Measurements from ENCODE around the gene RGP1. TPM values are rescaled to one million over a fixed set of nuclear protein-coding genes. Genes with fewer than 3 reads are reported as not detected.
A peak's percentile ranks its signal among the peaks of the same experiment; 100 is the strongest.

RGP1 gene
- polyA plus RNA-seq, 1 of the 3 experiments (the other 2 are of a cell fraction), result 16.1 TPM

DNA sequence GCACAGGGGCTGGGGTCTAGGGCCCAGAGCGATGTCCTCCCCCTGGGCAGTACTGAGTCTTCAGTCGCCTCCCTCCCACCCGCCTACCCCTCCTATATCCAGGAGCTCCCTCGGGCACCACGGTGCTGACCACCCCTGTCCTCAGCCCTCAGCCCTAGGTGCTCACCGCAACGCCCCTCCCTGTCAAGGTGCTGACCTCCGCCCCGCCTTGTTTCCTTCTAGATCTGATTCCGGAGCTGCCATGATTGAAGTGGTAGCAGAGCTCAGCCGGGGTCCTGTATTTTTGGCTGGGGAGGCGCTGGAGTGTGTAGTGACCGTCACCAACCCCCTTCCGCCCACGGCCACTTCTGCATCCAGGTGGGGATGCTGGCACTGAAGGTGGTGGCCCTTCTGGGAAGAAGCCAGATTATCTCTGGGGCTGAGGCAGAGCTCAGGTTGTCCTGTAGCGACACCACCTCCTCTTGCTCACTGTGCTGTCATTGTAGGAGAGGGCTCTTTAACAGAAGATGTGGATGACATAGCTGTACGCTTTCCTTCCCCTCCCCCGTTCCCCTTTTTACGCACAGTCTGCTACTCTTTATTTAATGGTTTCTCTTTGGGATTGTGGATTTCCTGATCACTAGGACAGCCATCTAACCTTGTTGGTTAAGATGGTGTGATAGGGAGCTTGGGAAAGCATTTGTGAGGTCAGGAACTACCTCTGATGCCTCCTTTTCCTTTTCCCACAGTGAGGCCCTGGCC is 598 bp downstream of the RGP1 start:
- Histone ChIP-seq H2AFZ (ENCODE audit: low read depth) (peak overlapping the region; percentile 80), H3K4me1 (ENCODE audit: control insufficient read depth in 1 of 2, insufficient read depth in 2 of 2, low read depth in 1 of 2, low read length in 1 of 2) (peaks cover 12 to 33% of the 10 kb centered on the region in 2 experiments; a peak in 2 of 4 replicates), H4K20me1 (ENCODE audit: insufficient read depth) (peaks cover 31% of the 10 kb centered on the region), H3K79me2 (ENCODE audit: insufficient read depth) (peaks cover 59% of the 10 kb centered on the region), H3K27me3 (ENCODE audit: insufficient read depth) (no peaks in the 10 kb centered on the region), H3K4me3 (ENCODE audit: low read depth in 2 of 2, low read length in 1 of 2) (peak overlapping the region; percentile 97 to 98), H3K4me2 (peak overlapping the region; percentile 82), H3K36me3 (replicated peaks in 1 of 2; ENCODE audit: control insufficient read depth in 1 of 2, insufficient read depth in 2 of 2, low read length in 1 of 2) (peaks cover 16 to 46% of the 10 kb centered on the region in 2 experiments), H3K27ac (ENCODE audit: low read depth in 2 of 2, low read length in 1 of 2) (peak overlapping the region; percentile 70 to 79; a peak in 3 of 4 replicates), H3K9ac (peak overlapping the region; percentile 90), H3F3A (replicated peaks; ENCODE audit: insufficient read depth) (peaks cover 7% of the 10 kb centered on the region), H3K9me2 (no peaks in the 10 kb centered on the region), H3K9me3 (no peaks in the 10 kb centered on the region)
- POLR2A ChIA-PET, result interaction anchor here (0.5 to 2.6 kb wide), 4 partner anchors 12 to 20 kb away, joined by 4 to 28 read pairs (median 6); partner anchors contain the start of genes CREB3 and TLN1
- 11% methylated on average over 11 of the region's 19 CpGs for WGBS (ENCODE audit: low lambda C conversion rate)
- TF ChIP-seq EP300 (IDR thresholded peaks at IDR 0.05; ENCODE audit: borderline replicate concordance in 1 of 2, low read depth in 1 of 2, low read length in 1 of 2), result no peak
- peak; percentile 74; the same call in 1 of the 2 replicates for TF ChIP-seq YY1 (IDR thresholded peaks at IDR 0.05; ENCODE audit: low read depth)
- CTCF ChIA-PET, result interaction anchor here (1.2 to 6.8 kb wide), 6 partner anchors 9 to 132 kb away, joined by 4 to 88 read pairs (median 15); partner anchors contain the start of genes CREB3 and TLN1
- no peak for DNase-seq

- peak overlapping the region; percentile 97 to 98 for H3K4me3 ChIP-seq (ENCODE audit: low read depth in 2 of 2, low read length in 1 of 2)
- H3K79me2 ChIP-seq (ENCODE audit: insufficient read depth), result peaks cover 54% of the 10 kb centered on the region
- H3F3A ChIP-seq (replicated peaks; ENCODE audit: insufficient read depth), result peaks cover 7% of the 10 kb centered on the region
- H3K4me2 ChIP-seq, result peak overlapping the region; percentile 82
- 100% methylated on average over 1 of the region's 4 CpGs for WGBS (ENCODE audit: low lambda C conversion rate)
- no peak for DNase-seq
- H3K9me3 ChIP-seq, result no peaks in the 10 kb centered on the region
- peaks cover 30% of the 10 kb centered on the region for H4K20me1 ChIP-seq (ENCODE audit: insufficient read depth)
- no peaks in the 10 kb centered on the region for H3K9me2 ChIP-seq
- ChIA-PET POLR2A (interaction anchor here (2.6 kb wide), 1 partner anchor 18 kb away, joined by 28 read pairs; the partner anchor contains the start of genes CREB3 and TLN1), CTCF (interaction anchor here (1.2 to 6.8 kb wide), 6 partner anchors 9 to 131 kb away, joined by 4 to 88 read pairs (median 15); partner anchors contain the start of genes CREB3 and TLN1)
- peak overlapping the region; percentile 90 for H3K9ac ChIP-seq
- peak overlapping the region; percentile 70 to 79; a peak in 2 of 4 replicates for H3K27ac ChIP-seq (ENCODE audit: low read depth in 2 of 2, low read length in 1 of 2)
- no peak overlapping the region for H2AFZ ChIP-seq (ENCODE audit: low read depth)
- TF ChIP-seq USF2 (IDR thresholded peaks at IDR 0.05; ENCODE audit: borderline replicate concordance, low read depth, low read length) (no peak), RFX5 (IDR thresholded peaks at IDR 0.05; ENCODE audit: low read length) (no peak), CTCF (IDR thresholded peaks at IDR 0.05) (no peak), GABPA (IDR thresholded peaks at IDR 0.05; ENCODE audit: low read depth) (no peak), NFIC (IDR thresholded peaks at IDR 0.05; ENCODE audit: borderline replicate concordance) (no peak), MEF2A (IDR thresholded peaks at IDR 0.05; ENCODE audit: borderline replicate concordance, low read depth) (no peak), FOXM1 (IDR thresholded peaks at IDR 0.05; ENCODE audit: low read depth) (no peak), NRF1 (IDR thresholded peaks at IDR 0.05; ENCODE audit: low read depth, low read length) (no peak)
- TF ChIP-seq, protein P1, sequence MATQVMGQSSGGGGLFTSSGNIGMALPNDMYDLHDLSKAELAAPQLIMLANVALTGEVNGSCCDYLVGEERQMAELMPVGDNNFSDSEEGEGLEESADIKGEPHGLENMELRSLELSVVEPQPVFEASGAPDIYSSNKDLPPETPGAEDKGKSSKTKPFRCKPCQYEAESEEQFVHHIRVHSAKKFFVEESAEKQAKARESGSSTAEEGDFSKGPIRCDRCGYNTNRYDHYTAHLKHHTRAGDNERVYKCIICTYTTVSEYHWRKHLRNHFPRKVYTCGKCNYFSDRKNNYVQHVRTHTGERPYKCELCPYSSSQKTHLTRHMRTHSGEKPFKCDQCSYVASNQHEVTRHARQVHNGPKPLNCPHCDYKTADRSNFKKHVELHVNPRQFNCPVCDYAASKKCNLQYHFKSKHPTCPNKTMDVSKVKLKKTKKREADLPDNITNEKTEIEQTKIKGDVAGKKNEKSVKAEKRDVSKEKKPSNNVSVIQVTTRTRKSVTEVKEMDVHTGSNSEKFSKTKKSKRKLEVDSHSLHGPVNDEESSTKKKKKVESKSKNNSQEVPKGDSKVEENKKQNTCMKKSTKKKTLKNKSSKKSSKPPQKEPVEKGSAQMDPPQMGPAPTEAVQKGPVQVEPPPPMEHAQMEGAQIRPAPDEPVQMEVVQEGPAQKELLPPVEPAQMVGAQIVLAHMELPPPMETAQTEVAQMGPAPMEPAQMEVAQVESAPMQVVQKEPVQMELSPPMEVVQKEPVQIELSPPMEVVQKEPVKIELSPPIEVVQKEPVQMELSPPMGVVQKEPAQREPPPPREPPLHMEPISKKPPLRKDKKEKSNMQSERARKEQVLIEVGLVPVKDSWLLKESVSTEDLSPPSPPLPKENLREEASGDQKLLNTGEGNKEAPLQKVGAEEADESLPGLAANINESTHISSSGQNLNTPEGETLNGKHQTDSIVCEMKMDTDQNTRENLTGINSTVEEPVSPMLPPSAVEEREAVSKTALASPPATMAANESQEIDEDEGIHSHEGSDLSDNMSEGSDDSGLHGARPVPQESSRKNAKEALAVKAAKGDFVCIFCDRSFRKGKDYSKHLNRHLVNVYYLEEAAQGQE (IDR thresholded peaks at IDR 0.05; ENCODE audit: low read depth, low read length), result no peak
- no peaks in the 10 kb centered on the region for H3K27me3 ChIP-seq (ENCODE audit: insufficient read depth)
- peaks cover 15 to 49% of the 10 kb centered on the region in 2 experiments for H3K36me3 ChIP-seq (replicated peaks in 1 of 2; ENCODE audit: control insufficient read depth in 1 of 2, insufficient read depth in 2 of 2, low read length in 1 of 2)
- peaks cover 12 to 33% of the 10 kb centered on the region in 2 experiments; a peak in 2 of 4 replicates for H3K4me1 ChIP-seq (ENCODE audit: control insufficient read depth in 1 of 2, insufficient read depth in 2 of 2, low read depth in 1 of 2, low read length in 1 of 2)
Measured at GRCh38 chr9:35750256-35750531, 1.1 kb downstream of the RGP1 start.
